Neural crest cell (in vitro differentiated cells): ENCODE measurements around the gene LRRC8E. TPM values are rescaled to one million over a fixed set of nuclear protein-coding genes. Genes with fewer than 3 reads are reported as not detected.

ENCODE experiments used
- DNase-seq: peaks from one replicate; pipeline ENCODE4 v3.0.0; 2021; ENCODE audit warnings: low read depth, mixed read lengths, low spot score
- H3K27ac Mint-ChIP-seq: one replicate; pipeline ENCODE4 v1.8.0; 2021; ENCODE audit warnings: mild to moderate bottlenecking, mixed read lengths; ENCODE audit not compliant: unreplicated experiment
- H3K27me3 Mint-ChIP-seq: 2 replicates; pipeline ENCODE4 v1.8.0; 2021; ENCODE audit warnings: low read depth, mild to moderate bottlenecking, mixed read lengths
- H3K36me3 Mint-ChIP-seq: 2 replicates; pipeline ENCODE4 v1.8.0; 2021; ENCODE audit warnings: low read depth, mild to moderate bottlenecking, mixed read lengths
- H3K4me1 Mint-ChIP-seq: 2 replicates; pipeline ENCODE4 v1.8.0; 2021; ENCODE audit warnings: mixed read lengths
- H3K4me3 Mint-ChIP-seq: one replicate; pipeline ENCODE4 v1.8.0; 2021; ENCODE audit warnings: mild to moderate bottlenecking, mixed read lengths
- H3K9me3 Mint-ChIP-seq: 2 replicates; pipeline ENCODE4 v1.8.0; 2021; ENCODE audit warnings: mixed read lengths
- CTCF ChIP-seq: fragments of 200-600 bp; sonication (generic); conservative IDR thresholded peaks from 2 replicates; pipeline ENCODE4 v1.5.0; 2021; ENCODE audit warnings: antibody characterized with exemption, mild to moderate bottlenecking
- total RNA-seq: library from RNA; stranded (reverse); gene quantifications from 2 replicates; pipeline ENCODE4 v1.2.1, GENCODE V29; 2021

LRRC8E gene
- total RNA-seq, 1 donor from 2014 or later = 0.51 TPM

- H3K4me1 Mint-ChIP-seq = no peaks in the 10 kb centered on the region
- TF ChIP-seq CTCF = no peak
- no peak overlapping the region for H3K27ac Mint-ChIP-seq
- no peak for DNase-seq
- H3K36me3 Mint-ChIP-seq = no peaks in the 10 kb centered on the region
- no peaks in the 10 kb centered on the region for H3K27me3 Mint-ChIP-seq
- no peaks in the 10 kb centered on the region for H3K9me3 Mint-ChIP-seq
- H3K4me3 Mint-ChIP-seq = no peak overlapping the region
These were observed 42.1 kb upstream of the LRRC8E start for GRCh38 chr19:7846155-7846646.

GRCh38 chr19:7847664-7848063 is 40.6 kb upstream of the LRRC8E start:
- Mint-ChIP-seq H3K9me3 (no peaks in the 10 kb centered on the region), H3K36me3 (no peaks in the 10 kb centered on the region), H3K27me3 (no peaks in the 10 kb centered on the region), H3K4me1 (no peaks in the 10 kb centered on the region), H3K4me3 (no peak overlapping the region), H3K27ac (no peak overlapping the region)
- DNase-seq = no peak
- TF ChIP-seq CTCF = no peak

GRCh38 chr19:7848779-7849457 is 39.4 kb upstream of the LRRC8E start:
- Mint-ChIP-seq H3K4me1 (peaks cover 11% of the 10 kb centered on the region), H3K27me3 (no peaks in the 10 kb centered on the region), H3K9me3 (no peaks in the 10 kb centered on the region), H3K4me3 (no peak overlapping the region), H3K36me3 (no peaks in the 10 kb centered on the region), H3K27ac (no peak overlapping the region)
- no peak for TF ChIP-seq CTCF
- no peak for DNase-seq

- Mint-ChIP-seq H3K4me1 (peaks cover 11% of the 10 kb centered on the region), H3K4me3 (no peak overlapping the region), H3K27me3 (peaks cover 4% of the 10 kb centered on the region), H3K36me3 (no peaks in the 10 kb centered on the region), H3K9me3 (no peaks in the 10 kb centered on the region), H3K27ac (no peak overlapping the region)
- DNase-seq = no peak
- TF ChIP-seq CTCF = no peak
These were observed 38.7 kb upstream of the LRRC8E start for GRCh38 chr19:7849631-7849999.

GRCh38 chr19:7850000-7850813 is 38.1 kb upstream of the LRRC8E start:
- H3K27me3 Mint-ChIP-seq = peaks cover 4% of the 10 kb centered on the region
- TF ChIP-seq CTCF = no peak
- H3K36me3 Mint-ChIP-seq = no peaks in the 10 kb centered on the region
- no peak overlapping the region for H3K4me3 Mint-ChIP-seq
- H3K4me1 Mint-ChIP-seq = peaks cover 11% of the 10 kb centered on the region
- DNase-seq = no peak
- H3K9me3 Mint-ChIP-seq = no peaks in the 10 kb centered on the region
- peak overlapping the region; percentile 84 for H3K27ac Mint-ChIP-seq
